ENCODE data around the gene TAF4. TPM values are rescaled to one million over a fixed set of nuclear protein-coding genes. Genes with fewer than 3 reads are reported as not detected.
"Not testable (repeated sequence)": the region's sequence is repeated elsewhere in the genome, so short reads cannot be mapped to it uniquely, and the experiment has no call there.

TAF4 gene
- total and polyA plus RNA-seq, 2 of the 13 experiments (the other 11 are each of a cell fraction or from before 2014, with no cell fraction given), result 5.9 to 12.0 TPM

DNA sequence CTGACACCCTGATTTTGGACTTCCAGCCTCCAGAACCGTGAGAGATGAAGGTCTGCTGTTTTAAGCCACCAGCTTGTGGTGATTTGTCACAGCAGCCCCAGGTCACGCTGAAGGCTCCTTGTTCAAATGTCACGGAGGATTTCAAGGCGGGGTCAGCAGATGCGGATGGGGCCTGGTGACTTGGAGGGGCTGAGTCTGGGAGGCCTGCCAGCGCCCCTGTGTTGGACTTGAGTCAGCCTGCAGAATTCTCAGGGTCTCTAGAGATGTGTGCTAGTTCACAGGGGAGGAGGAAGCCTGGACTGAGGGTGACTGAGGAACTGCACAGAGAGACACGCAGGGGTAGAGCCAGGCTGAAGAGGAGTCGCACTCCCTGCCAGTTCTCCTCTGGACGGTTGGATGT is 19.5 kb upstream of the TAF4 start (continued):
- TF ChIP-seq, protein P1, sequence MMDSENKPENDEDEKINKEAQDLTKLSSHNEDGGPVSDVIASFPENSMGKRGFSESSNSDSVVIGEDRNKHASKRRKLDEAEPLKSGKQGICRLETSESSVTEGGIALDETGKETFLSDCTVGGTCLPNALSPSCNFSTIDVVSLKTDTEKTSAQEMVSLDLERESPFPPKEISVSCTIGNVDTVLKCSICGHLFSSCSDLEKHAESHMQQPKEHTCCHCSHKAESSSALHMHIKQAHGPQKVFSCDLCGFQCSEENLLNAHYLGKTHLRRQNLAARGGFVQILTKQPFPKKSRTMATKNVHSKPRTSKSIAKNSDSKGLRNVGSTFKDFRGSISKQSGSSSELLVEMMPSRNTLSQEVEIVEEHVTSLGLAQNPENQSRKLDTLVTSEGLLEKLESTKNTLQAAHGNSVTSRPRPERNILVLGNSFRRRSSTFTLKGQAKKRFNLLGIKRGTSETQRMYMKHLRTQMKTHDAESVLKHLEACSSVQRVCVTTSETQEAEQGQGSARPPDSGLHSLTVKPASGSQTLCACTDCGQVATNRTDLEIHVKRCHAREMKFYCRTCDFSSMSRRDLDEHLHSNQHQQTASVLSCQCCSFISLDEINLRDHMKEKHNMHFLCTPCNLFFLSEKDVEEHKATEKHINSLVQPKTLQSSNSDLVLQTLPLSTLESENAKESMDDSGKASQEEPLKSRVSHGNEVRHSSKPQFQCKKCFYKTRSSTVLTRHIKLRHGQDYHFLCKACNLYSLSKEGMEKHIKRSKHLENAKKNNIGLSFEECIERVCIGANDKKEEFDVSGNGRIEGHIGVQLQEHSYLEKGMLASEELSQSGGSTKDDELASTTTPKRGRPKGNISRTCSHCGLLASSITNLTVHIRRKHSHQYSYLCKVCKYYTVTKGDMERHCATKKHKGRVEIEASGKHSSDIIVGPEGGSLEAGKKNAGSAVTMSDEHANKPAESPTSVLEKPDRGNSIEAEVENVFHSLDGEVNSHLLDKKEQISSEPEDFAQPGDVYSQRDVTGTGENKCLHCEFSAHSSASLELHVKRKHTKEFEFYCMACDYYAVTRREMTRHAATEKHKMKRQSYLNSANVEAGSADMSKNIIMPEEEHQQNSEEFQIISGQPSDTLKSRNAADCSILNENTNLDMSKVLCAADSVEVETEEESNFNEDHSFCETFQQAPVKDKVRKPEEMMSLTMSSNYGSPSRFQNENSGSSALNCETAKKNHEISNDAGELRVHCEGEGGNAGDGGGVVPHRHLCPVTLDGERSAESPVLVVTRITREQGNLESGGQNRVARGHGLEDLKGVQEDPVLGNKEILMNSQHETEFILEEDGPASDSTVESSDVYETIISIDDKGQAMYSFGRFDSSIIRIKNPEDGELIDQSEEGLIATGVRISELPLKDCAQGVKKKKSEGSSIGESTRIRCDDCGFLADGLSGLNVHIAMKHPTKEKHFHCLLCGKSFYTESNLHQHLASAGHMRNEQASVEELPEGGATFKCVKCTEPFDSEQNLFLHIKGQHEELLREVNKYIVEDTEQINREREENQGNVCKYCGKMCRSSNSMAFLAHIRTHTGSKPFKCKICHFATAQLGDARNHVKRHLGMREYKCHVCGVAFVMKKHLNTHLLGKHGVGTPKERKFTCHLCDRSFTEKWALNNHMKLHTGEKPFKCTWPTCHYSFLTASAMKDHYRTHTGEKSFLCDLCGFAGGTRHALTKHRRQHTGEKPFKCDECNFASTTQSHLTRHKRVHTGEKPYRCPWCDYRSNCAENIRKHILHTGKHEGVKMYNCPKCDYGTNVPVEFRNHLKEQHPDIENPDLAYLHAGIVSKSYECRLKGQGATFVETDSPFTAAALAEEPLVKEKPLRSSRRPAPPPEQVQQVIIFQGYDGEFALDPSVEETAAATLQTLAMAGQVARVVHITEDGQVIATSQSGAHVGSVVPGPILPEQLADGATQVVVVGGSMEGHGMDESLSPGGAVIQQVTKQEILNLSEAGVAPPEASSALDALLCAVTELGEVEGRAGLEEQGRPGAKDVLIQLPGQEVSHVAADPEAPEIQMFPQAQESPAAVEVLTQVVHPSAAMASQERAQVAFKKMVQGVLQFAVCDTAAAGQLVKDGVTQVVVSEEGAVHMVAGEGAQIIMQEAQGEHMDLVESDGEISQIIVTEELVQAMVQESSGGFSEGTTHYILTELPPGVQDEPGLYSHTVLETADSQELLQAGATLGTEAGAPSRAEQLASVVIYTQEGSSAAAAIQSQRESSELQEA (CRISPR knock-in tag; IDR thresholded peaks at IDR 0.05; ENCODE audit: not compliant biosample characterization), result no peak
- TF ChIP-seq, protein P2, sequence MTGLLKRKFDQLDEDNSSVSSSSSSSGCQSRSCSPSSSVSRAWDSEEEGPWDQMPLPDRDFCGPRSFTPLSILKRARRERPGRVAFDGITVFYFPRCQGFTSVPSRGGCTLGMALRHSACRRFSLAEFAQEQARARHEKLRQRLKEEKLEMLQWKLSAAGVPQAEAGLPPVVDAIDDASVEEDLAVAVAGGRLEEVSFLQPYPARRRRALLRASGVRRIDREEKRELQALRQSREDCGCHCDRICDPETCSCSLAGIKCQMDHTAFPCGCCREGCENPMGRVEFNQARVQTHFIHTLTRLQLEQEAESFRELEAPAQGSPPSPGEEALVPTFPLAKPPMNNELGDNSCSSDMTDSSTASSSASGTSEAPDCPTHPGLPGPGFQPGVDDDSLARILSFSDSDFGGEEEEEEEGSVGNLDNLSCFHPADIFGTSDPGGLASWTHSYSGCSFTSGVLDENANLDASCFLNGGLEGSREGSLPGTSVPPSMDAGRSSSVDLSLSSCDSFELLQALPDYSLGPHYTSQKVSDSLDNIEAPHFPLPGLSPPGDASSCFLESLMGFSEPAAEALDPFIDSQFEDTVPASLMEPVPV (CRISPR knock-in tag; IDR thresholded peaks at IDR 0.05), result no peak
- TF ChIP-seq THYN1 (CRISPR knock-in tag; IDR thresholded peaks at IDR 0.05; ENCODE audit: borderline replicate concordance, low read depth) (no peak), NFE2 (CRISPR knock-in tag; IDR thresholded peaks at IDR 0.05) (no peak), KLF12 (CRISPR knock-in tag; IDR thresholded peaks at IDR 0.05; ENCODE audit: borderline replicate concordance) (no peak)

DNA sequence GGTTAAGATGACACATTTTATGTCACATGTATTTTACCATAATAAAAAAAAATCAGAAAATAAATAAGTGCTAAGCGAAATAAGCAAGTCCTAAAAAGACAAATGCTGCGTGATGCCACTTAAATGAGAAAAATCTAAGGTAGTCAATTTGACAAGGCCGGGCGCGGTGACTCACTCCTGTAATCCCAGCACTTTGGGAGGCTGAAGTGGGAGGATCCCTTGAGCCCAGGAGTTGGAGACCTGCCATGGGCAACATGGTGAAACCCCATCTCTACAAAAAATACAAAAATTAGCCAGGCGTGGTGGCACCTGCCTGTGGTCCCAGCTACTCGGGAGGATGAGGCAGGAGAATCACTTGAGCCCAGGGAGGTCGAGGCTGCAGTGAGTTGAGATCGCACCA is 18.5 kb upstream of the TAF4 start:
- POLR2A ChIA-PET; CTCF ChIA-PET (ENCODE audit: low intra/inter-chr PET ratio, low total read pairs); FAIRE-seq; H3K9ac ChIP-seq (ENCODE audit: insufficient read depth, low read depth, low read length); H2AFZ ChIP-seq (ENCODE audit: low read length); ATAC-seq; BruUV-seq (replicated peaks); H3K4me3 ChIP-seq (replicated peaks in 1 of 3; ENCODE audit: insufficient read depth in 1 of 3, low read depth in 2 of 3, low read length in 3 of 3); intact Hi-C loops (cut with micrococcal nuclease; ENCODE audit: unreplicated experiment); H4K20me1 ChIP-seq (ENCODE audit: insufficient read depth, low read length); H3K9me3 ChIP-seq (ENCODE audit: low read length); in situ Hi-C loops (cut with HindIII; ENCODE audit: extremely low pct_ligation_motif_present, low pct_unique_long_range_greater_than_20kb); H3K79me2 ChIP-seq (ENCODE audit: insufficient read depth, low read length); H3K36me3 ChIP-seq (replicated peaks in 1 of 2; ENCODE audit: control insufficient read depth in 1 of 2, insufficient read depth in 2 of 2, low read length in 2 of 2); H3K4me2 ChIP-seq (ENCODE audit: low read depth, low read length); H3K27ac ChIP-seq (ENCODE audit: extremely low read length, insufficient read depth, low read length); DNase-seq (ENCODE audit: low spot score): not testable (repeated sequence)
- H3K27me3 ChIP-seq (ENCODE audit: control insufficient read depth in 1 of 2, insufficient read depth in 2 of 2, low read length in 2 of 2), result peaks cover 8 to 53% of the 10 kb centered on the region in 2 experiments; a peak in 3 of 5 replicates
- 69% methylated on average over 9 of the region's 9 CpGs for WGBS (ENCODE audit: low lambda C conversion rate)
- H3K4me1 ChIP-seq (ENCODE audit: insufficient read depth, low read length), result peaks cover 13% of the 10 kb centered on the region

Data from HepG2 (cell line).